ES-I3 (cell line): ENCODE data around the gene NHP2.
A peak's percentile ranks its signal among the peaks of the same experiment; 100 is the strongest.
"Not testable (repeated sequence)": the region's sequence is repeated elsewhere in the genome, so short reads cannot be mapped to it uniquely, and the experiment has no call there.

Experiments
- H3K36me3 ChIP-seq: 2 replicates; pipeline ENCODE4 v1.6.1; 2013; ENCODE audit warnings: mild to moderate bottlenecking, low read length, control low read depth, moderate library complexity; ENCODE audit not compliant: insufficient read depth
- H3K4me1 ChIP-seq: 2 replicates; pipeline ENCODE4 v1.6.1; 2013; ENCODE audit warnings: mild to moderate bottlenecking, control low read depth, low read length; ENCODE audit not compliant: insufficient read depth
- H3K9ac ChIP-seq: 2 replicates; pipeline ENCODE4 v1.6.1; 2013; ENCODE audit warnings: low read depth, mild to moderate bottlenecking, low read length, moderate library complexity
- H3K9me3 ChIP-seq: 2 replicates; pipeline ENCODE4 v1.6.1; 2013; ENCODE audit warnings: mild to moderate bottlenecking, low read length, moderate library complexity; ENCODE audit not compliant: control insufficient read depth, insufficient read depth

Gene NHP2

DNA sequence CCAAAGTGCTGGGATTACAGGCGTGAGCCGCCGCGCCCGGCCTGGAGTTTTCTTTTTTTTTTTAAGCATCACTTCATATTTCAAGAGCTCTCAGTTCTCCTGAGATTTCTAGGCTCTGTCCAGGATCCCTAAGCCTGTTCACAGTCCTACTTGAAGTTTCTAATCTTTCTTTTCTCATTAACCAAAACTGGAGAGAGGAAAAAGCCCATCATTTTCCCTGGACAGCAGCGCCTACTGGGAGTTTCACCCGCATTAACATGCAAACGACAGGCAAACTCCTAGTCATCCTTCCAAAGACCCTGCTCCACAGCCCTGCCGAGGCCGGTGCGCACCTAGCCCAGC is 23.5 kb downstream of the NHP2 start:
- H3K4me1 ChIP-seq, result peaks cover 22% of the 10 kb centered on the region

DNA sequence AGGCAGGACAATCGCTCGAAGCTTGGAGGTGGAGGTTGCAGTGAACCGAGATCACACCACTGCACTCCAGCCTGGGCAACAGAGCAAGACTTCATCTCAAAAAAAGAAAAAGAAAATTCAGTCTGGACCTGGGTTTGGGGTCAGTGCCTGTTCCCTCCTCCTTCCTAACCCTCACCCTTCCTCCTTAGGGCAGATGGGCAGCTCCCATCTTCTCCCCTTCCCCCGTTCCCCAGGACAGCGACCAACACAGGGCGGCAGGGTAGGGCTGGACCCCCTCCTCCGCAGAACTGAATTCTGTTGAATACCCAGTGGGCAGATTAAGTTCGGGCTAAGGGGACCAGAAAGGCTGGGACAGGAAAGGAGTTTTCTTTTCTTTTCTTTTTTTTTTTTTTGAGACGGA is 24.4 kb downstream of the NHP2 start:
- H3K9ac ChIP-seq, result peak overlapping the region; percentile 9; the same call in 1 of the 2 replicates
- peaks cover 30% of the 10 kb centered on the region for H3K4me1 ChIP-seq
- no peaks in the 10 kb centered on the region for H3K9me3 ChIP-seq
- peaks cover 5% of the 10 kb centered on the region for H3K36me3 ChIP-seq

More for the DNA sequence above, 23.5 kb downstream of the NHP2 start:
- not testable (repeated sequence) for H3K36me3 ChIP-seq, H3K9me3 ChIP-seq
- peak overlapping the region; percentile 99 for H3K9ac ChIP-seq

DNA sequence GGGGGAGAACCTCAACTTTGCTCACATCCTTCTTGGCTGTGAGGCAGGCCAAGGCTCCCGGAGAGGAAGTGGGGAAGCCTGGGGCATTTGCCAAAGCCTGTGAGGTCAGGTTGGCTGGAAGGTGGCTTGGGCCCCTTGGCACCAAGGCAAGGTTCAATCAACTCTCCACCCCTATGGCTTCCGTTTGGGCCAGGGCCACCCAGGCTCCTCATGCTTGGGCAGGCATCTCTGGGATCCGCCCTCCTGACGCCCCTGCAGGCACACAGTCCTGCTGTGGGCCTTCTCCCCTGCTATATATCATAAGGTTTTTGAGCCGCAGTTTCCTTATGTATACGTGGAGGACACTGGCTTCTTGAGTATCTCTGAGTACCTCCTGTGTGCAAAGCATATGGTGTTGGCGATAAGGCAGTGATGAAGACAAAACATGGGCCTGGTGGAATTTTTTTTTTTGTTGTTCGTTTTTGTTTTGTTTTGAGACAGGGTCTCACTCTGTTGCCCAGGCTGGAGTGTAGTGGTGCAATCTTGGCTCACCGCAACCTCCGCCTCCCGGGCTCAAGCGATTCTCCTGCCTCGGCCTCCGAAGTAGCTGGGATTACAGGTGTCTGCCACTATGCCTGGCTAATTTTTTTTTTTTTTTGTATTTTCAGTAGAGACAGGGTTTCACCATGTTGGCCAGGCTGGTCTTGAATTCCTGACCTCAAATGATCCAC is 26.2 kb downstream of the NHP2 start:
- H3K36me3 ChIP-seq, H3K9ac ChIP-seq, H3K9me3 ChIP-seq: not testable (repeated sequence)
- H3K4me1 ChIP-seq, result peaks cover 30% of the 10 kb centered on the region

DNA sequence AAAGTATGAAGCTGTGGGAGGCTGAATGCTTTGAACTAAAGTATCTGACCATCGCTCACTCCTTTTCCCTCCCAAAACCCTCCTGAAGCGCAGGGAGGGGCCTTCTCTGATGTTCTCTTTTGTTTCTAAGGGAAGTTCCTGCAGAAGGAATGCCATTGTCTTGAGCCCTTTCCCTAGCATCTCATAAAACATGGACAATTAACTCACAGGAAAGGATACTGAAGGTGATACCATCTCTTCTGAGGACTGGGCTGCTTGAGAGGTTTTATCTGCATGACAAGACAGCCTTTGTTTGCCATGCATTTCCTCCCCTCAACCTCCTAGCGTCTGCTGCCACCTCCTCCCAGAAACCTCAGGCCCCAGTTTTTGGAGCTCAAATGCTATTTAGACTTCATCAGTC is 27.1 kb downstream of the NHP2 start:
- Histone ChIP-seq H3K36me3 (peaks cover 3% of the 10 kb centered on the region; the same call in 1 of the 2 replicates), H3K9me3 (no peaks in the 10 kb centered on the region), H3K4me1 (peaks cover 30% of the 10 kb centered on the region), H3K9ac (no peak overlapping the region)

DNA sequence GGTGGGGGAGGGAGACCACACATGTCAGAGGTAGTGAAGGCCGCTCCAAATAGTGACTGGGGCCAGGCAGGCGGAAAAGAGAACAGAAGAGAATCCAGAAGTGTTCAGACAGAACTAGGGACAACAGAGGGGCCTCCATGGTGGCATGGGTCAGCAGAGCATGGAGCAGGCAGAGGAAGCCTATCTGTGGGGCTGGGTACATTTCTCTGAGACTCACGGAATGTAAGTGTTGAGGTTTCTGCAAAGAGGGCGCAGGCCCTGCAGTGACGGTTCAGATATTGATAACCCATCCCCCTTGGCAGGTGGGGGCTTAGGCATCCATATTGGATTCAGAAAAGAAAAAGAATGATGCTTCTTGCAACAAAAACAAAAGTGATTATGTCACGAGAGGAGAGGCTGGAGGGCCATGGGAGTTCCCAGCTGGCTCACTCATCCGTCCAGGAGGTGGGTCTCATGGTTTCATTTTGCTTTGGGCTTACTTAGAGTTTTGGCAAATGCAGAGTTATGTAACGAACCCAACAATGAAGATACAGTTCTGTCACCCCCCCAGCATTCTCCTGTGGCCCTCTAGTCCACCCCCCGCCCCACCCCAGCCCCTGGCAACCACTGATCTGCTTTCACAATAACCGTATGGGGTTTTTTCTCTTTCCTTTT is 28.3 kb downstream of the NHP2 start:
- H3K9ac ChIP-seq, result no peak overlapping the region; the same call in 1 of the 2 replicates
- H3K36me3 ChIP-seq, result peaks cover 3% of the 10 kb centered on the region; the same call in 1 of the 2 replicates
- no peaks in the 10 kb centered on the region for H3K9me3 ChIP-seq
- peaks cover 30% of the 10 kb centered on the region for H3K4me1 ChIP-seq

DNA sequence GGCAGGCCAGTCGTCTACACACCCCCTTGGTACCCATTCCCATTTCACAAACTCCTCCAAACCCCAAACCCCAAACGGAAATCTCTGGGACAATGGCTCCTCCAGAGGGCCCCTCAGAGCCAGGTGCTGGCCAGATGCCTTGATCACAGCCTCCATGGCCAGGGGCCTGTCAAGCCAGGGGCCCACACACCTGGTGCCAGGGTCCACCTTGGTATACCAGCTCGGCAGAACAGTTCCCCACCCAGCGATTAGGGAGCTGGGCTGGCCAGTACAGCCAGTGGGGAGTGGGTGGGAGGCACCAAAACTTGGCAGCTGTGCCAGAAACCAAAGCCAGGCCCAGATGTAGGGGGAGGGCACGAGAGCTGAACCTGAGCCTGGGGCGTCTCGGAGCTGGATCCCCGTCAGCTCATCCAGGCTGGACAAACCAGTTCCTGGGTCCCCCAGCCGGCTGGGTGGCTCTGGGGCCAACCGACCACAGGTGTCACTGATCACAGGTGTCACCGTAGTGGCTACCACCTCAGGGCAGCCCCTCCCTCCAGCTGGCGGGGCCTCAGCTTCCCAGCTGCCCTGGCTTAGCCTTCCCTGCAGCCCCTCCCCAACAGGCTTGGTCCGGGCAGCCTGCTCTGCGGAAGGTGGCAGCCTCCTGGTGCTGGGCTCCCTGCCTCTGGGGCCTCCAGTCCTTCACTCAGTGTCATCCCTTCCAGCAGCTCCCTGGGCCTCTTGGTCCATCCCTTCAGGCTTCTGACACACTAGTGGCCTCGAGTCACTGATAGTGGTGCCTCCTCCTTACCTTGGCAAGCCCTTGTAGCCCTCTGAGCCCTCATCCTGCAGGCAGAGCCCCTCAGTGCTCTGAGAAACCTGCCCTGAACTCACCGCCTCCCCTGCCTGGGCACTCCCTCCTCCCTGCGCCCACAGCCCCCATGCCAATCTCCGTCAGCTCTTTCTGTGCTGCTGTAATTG is 29.4 kb downstream of the NHP2 start:
- Histone ChIP-seq H3K9me3 (no peaks in the 10 kb centered on the region), H3K36me3 (peaks cover 3% of the 10 kb centered on the region; the same call in 1 of the 2 replicates), H3K9ac (no peak overlapping the region), H3K4me1 (peaks cover 26% of the 10 kb centered on the region)

DNA sequence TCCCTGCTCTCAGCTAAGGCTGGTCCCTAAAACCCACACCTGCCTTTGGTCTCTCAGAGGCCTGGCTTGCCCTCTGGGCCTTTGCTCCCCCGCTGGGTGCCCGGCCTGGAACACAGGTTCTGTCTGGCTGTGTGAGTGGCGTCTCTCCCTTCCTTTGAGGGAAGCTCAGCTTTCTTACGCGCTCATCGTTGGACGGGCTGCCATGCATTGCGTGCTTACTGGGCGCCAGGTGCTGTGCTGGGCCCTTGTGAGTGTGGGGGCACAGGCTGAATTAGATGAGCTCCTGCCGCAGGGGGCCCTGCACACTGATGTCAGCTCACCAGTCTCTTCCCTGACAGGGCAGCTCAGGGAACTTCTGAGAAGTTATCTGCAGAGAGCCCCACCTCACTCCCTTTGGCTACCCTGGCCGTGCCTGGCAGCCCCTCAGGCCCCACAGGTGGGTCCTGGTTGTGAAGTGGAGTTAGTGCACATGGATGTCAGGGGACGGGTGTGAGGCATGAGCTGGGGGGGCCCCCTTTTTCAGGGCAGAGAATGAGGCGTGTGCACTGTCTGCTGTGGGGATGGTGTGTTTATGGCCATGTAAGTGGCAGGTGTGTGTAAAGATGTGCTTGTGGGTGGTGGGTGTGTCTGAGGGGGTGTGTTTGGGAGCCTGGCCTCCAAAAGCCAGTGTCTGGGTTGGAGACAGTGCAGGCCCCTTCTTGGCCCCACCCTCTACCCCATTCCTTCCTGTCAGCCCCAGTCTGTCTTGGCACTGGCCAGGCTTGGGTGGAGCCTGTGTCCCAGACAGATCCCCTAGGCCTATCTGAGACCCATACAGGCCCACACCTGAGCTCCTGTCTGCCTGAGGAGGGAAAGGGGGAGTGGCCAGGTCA is 30.4 kb downstream of the NHP2 start:
- no peak overlapping the region for H3K9ac ChIP-seq
- no peaks in the 10 kb centered on the region for H3K9me3 ChIP-seq
- peaks cover 3% of the 10 kb centered on the region; the same call in 1 of the 2 replicates for H3K36me3 ChIP-seq
- H3K4me1 ChIP-seq, result peaks cover 23% of the 10 kb centered on the region

DNA sequence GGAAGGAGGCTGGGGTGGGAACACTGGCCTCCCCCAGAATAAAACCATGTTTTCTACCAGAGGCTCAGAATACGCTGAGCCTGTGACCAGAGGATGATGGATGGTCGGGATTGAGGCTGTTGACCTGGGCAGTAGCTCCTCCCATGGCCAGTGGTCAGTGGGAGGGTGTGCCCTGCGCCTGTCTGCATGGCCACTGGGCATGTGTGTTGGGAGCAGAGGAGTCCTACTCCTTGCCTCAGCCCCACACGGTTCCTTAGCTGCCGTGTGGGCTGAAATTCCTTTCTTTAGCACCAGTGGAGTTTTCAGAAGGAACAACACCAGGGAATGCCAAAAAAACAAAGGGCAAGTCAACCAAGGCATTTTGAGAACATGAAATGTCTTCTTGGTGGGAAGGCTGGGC is 31.3 kb downstream of the NHP2 start:
- peaks cover 31% of the 10 kb centered on the region for H3K4me1 ChIP-seq

DNA sequence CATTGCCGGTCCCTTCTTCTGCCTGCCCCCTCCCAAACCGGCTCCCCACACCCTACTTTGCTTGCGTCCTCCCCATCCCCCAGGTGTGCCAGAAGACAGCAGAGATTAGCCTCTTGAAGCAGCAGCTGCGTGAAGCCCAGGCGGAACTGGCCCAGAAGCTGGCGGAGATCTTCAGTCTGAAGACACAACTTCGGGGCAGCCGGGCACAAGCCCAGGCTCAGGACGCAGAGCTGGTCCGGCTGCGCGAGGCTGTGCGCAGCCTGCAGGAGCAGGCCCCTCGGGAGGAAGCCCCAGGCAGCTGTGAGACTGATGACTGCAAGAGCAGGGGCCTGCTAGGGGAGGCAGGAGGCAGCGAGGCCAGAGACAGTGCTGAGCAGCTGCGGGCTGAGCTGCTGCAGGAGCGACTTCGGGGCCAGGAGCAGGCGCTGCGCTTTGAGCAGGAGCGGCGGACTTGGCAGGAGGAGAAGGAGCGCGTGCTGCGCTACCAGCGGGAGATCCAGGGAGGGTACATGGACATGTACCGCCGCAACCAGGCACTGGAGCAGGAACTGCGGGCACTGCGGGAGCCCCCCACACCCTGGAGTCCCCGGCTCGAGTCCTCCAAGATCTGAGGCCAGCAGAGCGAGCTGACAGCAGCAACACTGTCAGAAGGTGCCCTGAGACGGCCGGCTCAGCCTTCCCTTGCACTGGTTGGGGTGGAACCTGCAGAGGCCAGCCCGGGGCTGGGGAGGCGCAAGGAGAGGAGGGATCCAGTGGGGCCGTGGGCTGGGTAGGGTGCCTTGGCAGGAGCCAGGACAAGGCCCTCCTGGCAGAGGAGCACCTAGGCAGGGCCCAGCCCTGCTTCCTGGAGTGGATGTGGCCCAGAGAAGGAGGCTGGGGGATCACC is 32.1 kb downstream of the NHP2 start:
- Histone ChIP-seq H3K36me3 (peaks cover 3% of the 10 kb centered on the region; the same call in 1 of the 2 replicates), H3K4me1 (peaks cover 32% of the 10 kb centered on the region), H3K9ac (no peak overlapping the region), H3K9me3 (no peaks in the 10 kb centered on the region)

More for the DNA sequence above, 31.3 kb downstream of the NHP2 start:
- H3K9ac ChIP-seq, result no peak overlapping the region
- peaks cover 3% of the 10 kb centered on the region; the same call in 1 of the 2 replicates for H3K36me3 ChIP-seq
- H3K9me3 ChIP-seq, result no peaks in the 10 kb centered on the region

DNA sequence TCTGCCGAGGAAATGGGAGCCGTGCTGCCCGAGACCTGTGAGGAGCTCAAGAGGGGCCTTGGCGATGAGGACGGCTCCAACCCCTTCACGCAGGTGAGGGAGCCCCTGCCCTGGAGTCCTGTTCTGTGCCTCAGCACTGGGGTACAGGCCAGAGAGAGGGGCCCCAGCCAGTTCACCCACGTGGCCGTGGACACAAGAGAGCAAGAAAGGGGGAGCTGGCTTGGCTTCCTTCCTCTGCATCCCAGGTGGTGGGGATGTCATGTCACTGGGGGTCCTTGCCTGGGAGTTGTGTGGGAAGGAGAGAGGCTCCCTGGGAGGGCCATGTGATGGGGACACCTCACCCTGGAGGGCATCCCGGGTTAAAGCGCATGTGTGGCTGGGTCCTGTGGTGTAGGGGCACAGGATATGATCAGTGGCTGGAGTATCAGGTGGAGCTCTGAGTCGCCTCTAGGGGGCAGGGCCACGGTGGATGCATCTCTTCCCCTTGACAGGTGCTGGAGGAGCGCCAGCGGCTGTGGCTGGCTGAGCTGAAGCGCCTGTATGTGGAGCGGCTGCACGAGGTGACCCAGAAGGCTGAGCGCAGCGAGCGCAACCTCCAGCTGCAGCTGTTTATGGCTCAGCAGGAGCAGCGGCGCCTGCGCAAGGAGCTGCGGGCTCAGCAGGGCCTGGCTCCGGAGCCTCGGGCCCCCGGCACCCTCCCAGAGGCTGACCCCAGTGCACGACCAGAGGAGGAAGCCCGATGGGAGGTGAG is 32.9 kb downstream of the NHP2 start:
- Histone ChIP-seq H3K36me3 (peaks cover 3% of the 10 kb centered on the region; the same call in 1 of the 2 replicates), H3K9ac (no peak overlapping the region), H3K4me1 (peaks cover 37% of the 10 kb centered on the region), H3K9me3 (no peaks in the 10 kb centered on the region)

DNA sequence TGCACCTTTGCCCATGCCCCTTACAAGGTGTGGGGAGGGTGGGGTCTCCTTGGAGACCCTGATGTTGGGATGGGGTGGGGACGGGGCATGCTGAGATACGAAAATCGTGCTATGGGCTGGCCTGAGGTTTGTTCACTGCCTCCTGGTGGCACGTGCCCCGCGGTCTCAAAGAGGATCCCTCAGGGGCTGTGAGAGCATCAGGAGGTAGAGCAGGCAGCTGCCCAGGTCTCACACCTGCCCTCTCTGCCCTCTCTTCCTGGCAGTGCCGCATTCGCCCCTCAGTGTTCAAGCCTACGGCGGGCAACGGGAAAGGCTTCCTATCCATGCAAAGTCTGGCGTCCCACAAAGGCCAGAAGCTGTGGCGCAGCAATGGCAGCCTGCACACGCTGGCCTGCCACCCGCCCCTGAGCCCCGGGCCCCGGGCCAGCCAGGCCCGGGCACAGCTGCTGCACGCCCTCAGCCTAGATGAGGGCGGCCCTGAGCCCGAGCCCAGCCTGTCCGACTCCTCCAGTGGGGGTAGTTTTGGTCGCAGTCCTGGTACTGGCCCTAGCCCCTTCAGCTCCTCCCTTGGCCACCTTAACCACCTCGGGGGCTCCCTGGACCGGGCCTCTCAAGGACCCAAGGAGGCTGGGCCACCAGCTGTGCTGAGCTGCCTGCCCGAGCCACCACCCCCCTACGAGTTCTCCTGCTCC is 33.6 kb downstream of the NHP2 start:
- no peaks in the 10 kb centered on the region for H3K9me3 ChIP-seq
- H3K36me3 ChIP-seq, result peaks cover 3% of the 10 kb centered on the region; the same call in 1 of the 2 replicates
- H3K9ac ChIP-seq, result no peak overlapping the region
- H3K4me1 ChIP-seq, result peaks cover 34% of the 10 kb centered on the region
